Epithelial cell of proximal tubule (primary cell): ENCODE measurements around the gene PHETA2. TPM values are rescaled to one million over a fixed set of nuclear protein-coding genes. Genes with fewer than 3 reads are reported as not detected.

Source experiments
- DNase-seq: peaks from one replicate; pipeline ENCODE4 v3.0.0-alpha.2; 2011; ENCODE audit warnings: low read depth
- H3K4me3 ChIP-seq: 2 replicates; pipeline ENCODE4 v1.5.1; 2011; ENCODE audit warnings: low read depth, mild to moderate bottlenecking, low read length
- total RNA-seq: library from RNA; depleted of rRNA; stranded (reverse); fragments of >200 nt; gene quantifications from 2 replicates; pipeline ENCODE4 v1.2.3, GENCODE V29; 2015
- TF ChIP-seq, protein P1 (sequence below): conservative IDR thresholded peaks from 2 replicates; pipeline ENCODE4 v1.5.1; 2012; ENCODE audit warnings: low read depth, mild to moderate bottlenecking, low read length

PHETA2 gene, protein sequence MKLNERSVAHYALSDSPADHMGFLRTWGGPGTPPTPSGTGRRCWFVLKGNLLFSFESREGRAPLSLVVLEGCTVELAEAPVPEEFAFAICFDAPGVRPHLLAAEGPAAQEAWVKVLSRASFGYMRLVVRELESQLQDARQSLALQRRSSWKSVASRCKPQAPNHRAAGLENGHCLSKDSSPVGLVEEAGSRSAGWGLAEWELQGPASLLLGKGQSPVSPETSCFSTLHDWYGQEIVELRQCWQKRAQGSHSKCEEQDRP
- total RNA-seq = 10.9 and 11.2 TPM in 2 replicates

DNA sequence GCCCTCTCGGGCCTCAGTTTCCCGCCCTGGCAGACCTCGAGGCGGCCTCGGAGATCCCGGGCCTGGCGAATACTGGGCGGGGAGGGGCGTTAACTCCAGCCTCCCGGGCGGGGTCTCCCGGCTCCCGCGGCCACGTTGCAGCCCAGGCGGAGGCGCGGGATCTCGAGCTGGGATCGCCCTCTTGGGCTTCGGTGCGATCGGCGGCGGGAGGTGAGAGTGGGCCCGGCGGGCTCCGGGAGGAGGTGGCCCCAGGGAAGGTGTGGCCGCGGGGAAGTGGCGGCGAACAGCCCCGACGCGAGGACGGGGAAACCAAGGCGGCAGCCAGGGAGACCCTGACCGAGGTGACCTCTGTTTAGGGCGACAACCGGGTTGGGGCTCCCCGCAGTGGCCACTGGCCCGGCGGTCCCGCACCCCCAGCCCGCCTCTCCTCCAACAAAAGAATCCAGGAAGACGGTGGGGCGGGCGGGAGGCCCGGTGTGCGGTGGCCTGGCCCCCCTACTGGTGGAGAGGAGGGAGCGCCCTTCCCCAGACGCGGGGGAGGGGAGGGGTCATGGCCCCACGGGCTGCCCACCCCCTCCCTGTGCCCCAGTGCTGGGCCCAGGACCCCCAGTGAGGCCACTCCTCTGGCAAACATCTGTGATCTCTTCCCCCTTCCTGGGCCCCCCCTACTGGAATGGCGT is at the start of gene PHETA2:
TSS of gene PHETA2 (plus strand) at position 117 of the 680 bp plus-strand sequence. CDS start 3,046 bp downstream, outside the sequence.
- TF ChIP-seq, protein P1, sequence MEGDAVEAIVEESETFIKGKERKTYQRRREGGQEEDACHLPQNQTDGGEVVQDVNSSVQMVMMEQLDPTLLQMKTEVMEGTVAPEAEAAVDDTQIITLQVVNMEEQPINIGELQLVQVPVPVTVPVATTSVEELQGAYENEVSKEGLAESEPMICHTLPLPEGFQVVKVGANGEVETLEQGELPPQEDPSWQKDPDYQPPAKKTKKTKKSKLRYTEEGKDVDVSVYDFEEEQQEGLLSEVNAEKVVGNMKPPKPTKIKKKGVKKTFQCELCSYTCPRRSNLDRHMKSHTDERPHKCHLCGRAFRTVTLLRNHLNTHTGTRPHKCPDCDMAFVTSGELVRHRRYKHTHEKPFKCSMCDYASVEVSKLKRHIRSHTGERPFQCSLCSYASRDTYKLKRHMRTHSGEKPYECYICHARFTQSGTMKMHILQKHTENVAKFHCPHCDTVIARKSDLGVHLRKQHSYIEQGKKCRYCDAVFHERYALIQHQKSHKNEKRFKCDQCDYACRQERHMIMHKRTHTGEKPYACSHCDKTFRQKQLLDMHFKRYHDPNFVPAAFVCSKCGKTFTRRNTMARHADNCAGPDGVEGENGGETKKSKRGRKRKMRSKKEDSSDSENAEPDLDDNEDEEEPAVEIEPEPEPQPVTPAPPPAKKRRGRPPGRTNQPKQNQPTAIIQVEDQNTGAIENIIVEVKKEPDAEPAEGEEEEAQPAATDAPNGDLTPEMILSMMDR = peak; percentile 39
- DNase-seq = no peak

DNA sequence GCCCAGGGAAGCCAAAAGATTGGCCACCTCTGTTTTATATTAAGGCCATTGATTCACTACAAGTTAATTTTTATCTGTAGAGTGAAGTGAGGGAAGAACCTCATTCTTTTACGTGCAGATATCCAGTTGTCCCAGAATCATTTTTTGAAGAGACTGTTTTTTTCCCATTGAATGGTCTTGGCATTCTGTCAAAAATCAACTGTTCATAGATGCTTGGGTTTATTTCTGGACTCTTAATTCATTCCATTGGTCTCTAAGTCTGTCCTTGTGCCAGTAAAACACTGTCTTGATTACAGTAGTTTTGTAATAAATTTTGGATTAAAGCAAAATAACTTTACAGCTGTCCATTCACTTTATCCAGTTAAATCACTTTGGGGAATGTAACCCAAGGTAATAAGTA is 48.6 kb upstream of the PHETA2 start:
- no peak overlapping the region for H3K4me3 ChIP-seq
- no peak for DNase-seq
- TF ChIP-seq, protein P1 = no peak

More for the DNA sequence above, at the start of gene PHETA2:
- H3K4me3 ChIP-seq = peak within 1 kb of the TSS; percentile 63

DNA sequence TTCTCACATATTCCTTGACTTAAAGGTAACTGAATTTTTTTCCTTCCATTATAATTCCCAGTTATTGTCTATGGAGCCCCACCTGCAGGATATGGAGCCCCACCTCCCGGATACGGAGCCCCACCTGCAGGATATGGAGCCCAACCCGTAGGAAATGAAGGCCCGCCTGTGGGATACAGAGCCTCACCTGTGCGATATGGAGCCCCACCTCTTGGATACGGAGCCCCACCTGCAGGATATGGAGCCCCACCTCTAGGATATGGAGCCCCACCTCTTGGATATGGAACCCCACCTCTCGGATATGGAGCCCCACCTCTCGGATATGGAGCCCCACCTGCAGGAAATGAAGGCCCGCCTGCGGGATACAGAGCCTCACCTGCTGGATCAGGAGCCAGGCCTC is 47.3 kb upstream of the PHETA2 start:
- H3K4me3 ChIP-seq = no peak overlapping the region
- TF ChIP-seq, protein P1 = no peak
- DNase-seq = no peak

DNA sequence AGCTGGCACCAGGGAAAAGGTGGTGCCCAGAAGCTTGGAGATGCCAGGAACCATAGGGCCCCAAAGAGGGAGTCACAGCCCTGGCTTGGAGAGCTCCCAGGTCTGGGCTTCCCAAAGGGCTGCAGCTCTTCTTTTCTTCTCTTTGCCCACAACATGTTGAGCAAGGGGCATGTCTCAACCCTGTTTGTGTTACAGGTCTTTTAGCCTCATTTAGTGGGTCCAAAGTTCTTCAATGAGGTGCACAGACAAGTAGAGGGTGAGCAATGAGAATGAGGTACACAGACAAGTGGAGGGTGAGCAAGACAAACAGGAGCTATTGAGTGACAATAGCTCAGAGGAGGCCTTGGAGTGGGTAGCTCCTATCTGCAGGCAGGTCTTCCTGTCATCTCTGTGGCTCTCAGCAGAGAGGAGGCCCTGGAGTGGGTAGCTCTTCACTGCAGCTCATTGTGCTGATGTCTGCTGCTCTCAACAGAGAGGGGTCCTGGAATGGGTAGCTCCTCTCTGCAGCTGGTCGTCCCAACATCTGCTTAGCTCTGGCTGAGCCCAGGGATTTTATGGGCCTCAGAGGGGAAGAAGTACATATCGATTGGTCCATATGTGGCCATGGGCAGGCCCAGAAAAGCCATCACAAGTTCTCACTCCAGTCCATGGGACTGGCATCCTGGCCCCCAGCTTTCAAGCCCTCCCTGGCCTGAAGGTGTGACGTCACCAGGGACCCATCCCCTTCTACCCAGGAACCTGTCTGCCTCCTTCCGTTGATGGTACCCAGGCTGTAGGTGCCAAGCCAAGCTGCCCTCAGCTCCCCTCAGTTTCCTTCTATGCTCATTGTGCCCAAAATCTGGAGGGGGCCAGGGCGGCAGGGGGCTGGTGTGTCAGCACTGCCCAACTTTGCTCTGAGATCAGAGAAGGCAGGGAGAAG is 40.5 kb upstream of the PHETA2 start:
- TF ChIP-seq, protein P1 = no peak
- no peak for DNase-seq
- no peak overlapping the region for H3K4me3 ChIP-seq

DNA sequence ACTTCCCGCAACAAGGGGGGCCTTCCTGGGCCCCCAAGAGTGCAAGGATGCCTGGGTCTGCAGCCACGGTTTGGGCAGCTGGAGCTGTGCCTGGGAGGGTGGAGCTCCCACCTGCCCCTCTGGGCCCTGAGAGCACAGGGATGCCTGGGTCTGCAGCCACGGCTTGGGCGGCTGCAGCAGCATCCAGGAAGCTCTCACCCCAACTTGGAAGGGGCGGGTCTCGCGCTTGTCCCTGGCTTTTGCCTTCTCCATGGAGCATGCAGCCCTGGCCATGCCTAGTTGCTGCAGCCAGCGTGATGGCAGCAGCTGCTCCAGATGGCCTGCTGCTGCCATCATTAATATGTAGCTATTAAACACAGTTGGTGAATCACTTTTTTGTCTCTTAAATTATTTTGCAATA is 38.8 kb upstream of the PHETA2 start:
- no peak overlapping the region for H3K4me3 ChIP-seq
- TF ChIP-seq, protein P1 = no peak
- DNase-seq = no peak

DNA sequence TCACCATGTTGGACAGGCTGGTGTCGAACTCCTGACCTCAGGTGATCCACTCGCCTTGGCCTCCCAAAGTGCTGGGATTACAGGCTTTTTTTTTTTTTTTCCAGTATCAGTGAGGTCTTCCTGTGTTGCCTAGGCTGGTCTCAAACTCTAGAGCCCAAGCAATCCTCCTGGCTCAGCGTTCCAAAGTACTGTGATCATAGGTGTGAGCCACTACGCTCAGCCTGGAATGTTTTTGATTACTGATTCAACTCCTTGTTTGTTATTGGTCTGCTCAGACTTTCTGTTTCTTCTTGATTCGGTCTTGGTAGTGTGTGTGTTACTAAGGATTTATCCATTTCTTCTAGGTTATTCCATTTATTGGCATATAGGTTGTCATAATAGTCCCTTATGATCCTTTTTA is 34.8 kb upstream of the PHETA2 start:
- no peak overlapping the region for H3K4me3 ChIP-seq
- TF ChIP-seq, protein P1 = no peak
- no peak for DNase-seq
